ENCODE results near the gene RHBDL1.

DNA sequence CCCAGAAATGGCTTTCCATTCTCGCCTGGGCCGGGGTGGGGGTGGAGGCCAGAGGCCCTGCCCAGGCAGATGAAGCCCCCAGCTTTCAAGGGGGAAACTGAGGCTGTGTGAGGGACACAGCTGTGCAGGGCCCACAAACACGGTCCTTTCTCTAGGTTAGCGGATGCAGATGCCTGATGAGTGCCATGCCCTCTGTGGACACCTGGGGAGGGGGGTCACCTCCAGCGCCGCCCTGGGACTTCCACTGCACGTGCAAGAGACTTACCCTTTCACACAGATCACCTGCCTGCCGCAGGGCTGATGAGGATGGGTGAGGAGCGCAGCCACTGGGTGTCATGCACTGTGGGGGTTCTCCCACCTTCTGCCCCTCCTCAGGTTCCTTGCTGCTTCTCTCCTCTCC lies 42.9 kb downstream of the RHBDL1 start:
- TF ChIP-seq, protein P1, sequence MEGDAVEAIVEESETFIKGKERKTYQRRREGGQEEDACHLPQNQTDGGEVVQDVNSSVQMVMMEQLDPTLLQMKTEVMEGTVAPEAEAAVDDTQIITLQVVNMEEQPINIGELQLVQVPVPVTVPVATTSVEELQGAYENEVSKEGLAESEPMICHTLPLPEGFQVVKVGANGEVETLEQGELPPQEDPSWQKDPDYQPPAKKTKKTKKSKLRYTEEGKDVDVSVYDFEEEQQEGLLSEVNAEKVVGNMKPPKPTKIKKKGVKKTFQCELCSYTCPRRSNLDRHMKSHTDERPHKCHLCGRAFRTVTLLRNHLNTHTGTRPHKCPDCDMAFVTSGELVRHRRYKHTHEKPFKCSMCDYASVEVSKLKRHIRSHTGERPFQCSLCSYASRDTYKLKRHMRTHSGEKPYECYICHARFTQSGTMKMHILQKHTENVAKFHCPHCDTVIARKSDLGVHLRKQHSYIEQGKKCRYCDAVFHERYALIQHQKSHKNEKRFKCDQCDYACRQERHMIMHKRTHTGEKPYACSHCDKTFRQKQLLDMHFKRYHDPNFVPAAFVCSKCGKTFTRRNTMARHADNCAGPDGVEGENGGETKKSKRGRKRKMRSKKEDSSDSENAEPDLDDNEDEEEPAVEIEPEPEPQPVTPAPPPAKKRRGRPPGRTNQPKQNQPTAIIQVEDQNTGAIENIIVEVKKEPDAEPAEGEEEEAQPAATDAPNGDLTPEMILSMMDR (optimal IDR thresholded peaks at IDR 0.05 in 1 of 3, IDR thresholded peaks at IDR 0.05 in 1 of 3, conservative IDR thresholded peaks at IDR 0.05 in 1 of 3; ENCODE audit: extremely low read depth in 1 of 3, insufficient read depth in 2 of 3, low read length in 3 of 3): no peak
- no peak for TF ChIP-seq EZH2 (IDR thresholded peaks at IDR 0.05; ENCODE audit: low read length)
